ENCODE measurements around the gene MUC5B. TPM values are rescaled to one million over a fixed set of nuclear protein-coding genes. Genes with fewer than 3 reads are reported as not detected.

The MUC5B gene
- total and polyA plus RNA-seq, 2 of the 13 experiments (the other 11 are each of a cell fraction or from before 2014, with no cell fraction given), result 0.01 TPM; not detected in 1

GRCh38 chr11:1309498-1310317 lies 86.8 kb downstream of the MUC5B start, which contains the start of gene TOLLIP (continued):
- TF ChIP-seq NCOR1 (IDR thresholded peaks at IDR 0.05; ENCODE audit: borderline replicate concordance, low read length) (no peak), GTF3A (CRISPR knock-in tag; conservative IDR thresholded peaks at IDR 0.05) (no peak; the same call in 1 of the 2 replicates), ZSCAN5A (CRISPR knock-in tag; IDR thresholded peaks at IDR 0.05; ENCODE audit: borderline replicate concordance) (no peak), ZFP82 (CRISPR knock-in tag; IDR thresholded peaks at IDR 0.05; ENCODE audit: borderline replicate concordance) (no peak), CBFB (CRISPR knock-in tag; IDR thresholded peaks at IDR 0.05) (peak; percentile 83), RNF219 (CRISPR knock-in tag; IDR thresholded peaks at IDR 0.05) (no peak), JARID2 (CRISPR knock-in tag; IDR thresholded peaks at IDR 0.05; ENCODE audit: insufficient replicate concordance) (no peak), BORCS8-MEF2B (CRISPR knock-in tag; IDR thresholded peaks at IDR 0.05) (peak; percentile 85), ZNF572 (CRISPR knock-in tag; IDR thresholded peaks at IDR 0.05) (no peak; the same call in 1 of the 2 replicates), CSRNP1 (CRISPR knock-in tag; IDR thresholded peaks at IDR 0.05) (no peak), EZH2 (conservative IDR thresholded peaks at IDR 0.05; ENCODE audit: low read depth, low read length) (no peak), E2F5 (CRISPR knock-in tag; conservative IDR thresholded peaks at IDR 0.05) (0 out of 2 replicates have a peak, but pooled peaks have one; percentile 7), ZMAT3 (CRISPR knock-in tag; conservative IDR thresholded peaks at IDR 0.05) (peak; percentile 67; the same call in 1 of the 2 replicates), TEF (CRISPR knock-in tag; IDR thresholded peaks at IDR 0.05) (0 out of 2 replicates have a peak, but pooled peaks have one; percentile 36), BCL6 (CRISPR knock-in tag; IDR thresholded peaks at IDR 0.05) (no peak), ARID2 (CRISPR knock-in tag; IDR thresholded peaks at IDR 0.05; ENCODE audit: borderline replicate concordance) (no peak; the same call in 1 of the 2 replicates), USF2 (IDR thresholded peaks at IDR 0.05; ENCODE audit: low read depth, low read length) (0 out of 2 replicates have a peak, but pooled peaks have one; percentile 10), USF2 (CRISPR knock-in tag; IDR thresholded peaks at IDR 0.05; ENCODE audit: borderline replicate concordance) (no peak; the same call in 1 of the 2 replicates), NBN (conservative IDR thresholded peaks at IDR 0.05) (no peak), KDM3A (CRISPR knock-in tag; IDR thresholded peaks at IDR 0.05; ENCODE audit: low read depth) (no peak)

Data from HepG2 (cell line).